K562 (cell line): ENCODE measurements around the gene SKIL. TPM values are rescaled to one million over a fixed set of nuclear protein-coding genes. Genes with fewer than 3 reads are reported as not detected.

Experiments used
- MAFG ChIP-seq: fragments of 450-650 bp; conservative IDR thresholded peaks from 2 replicates; pipeline ENCODE4 v1.6.1; 2016; ENCODE audit warnings: missing genetic modification characterization, missing compliant biosample characterization
- MCM5 ChIP-seq: fragments of 450-650 bp; IDR thresholded peaks from 2 replicates; pipeline ENCODE4 v1.6.1; 2016; ENCODE audit warnings: low read depth
- PML ChIP-seq: IDR thresholded peaks from 2 replicates; pipeline ENCODE4 v1.6.1; 2012; ENCODE audit warnings: low read length, inconsistent platforms
- RBM34 ChIP-seq: fragments of 200-400 bp; formaldehyde crosslinking; IDR thresholded peaks from 2 replicates; pipeline ENCODE4 v1.6.1; 2018; ENCODE audit warnings: low read length, borderline replicate concordance; ENCODE audit not compliant: insufficient read depth
- ZC3H8 ChIP-seq: fragments of 450-650 bp; IDR thresholded peaks from 2 replicates; pipeline ENCODE4 v1.6.1; 2017
- ZNF165 ChIP-seq: fragments of 250-450 bp; sonication (Bioruptor Pico); IDR thresholded peaks from 2 replicates; pipeline ENCODE4 v1.4.0; 2020; ENCODE audit warnings: borderline replicate concordance
- polyA plus RNA-seq, 8 experiments: library from polyadenylated mRNA; depleted of rRNA in 4 of 8; stranded (reverse) in 5 of 8; unstranded in 3 of 8; fragments of >200 nt; fragmentation: Nextera tagmentation in 2 of 8; fragmentation: Illumina TruSeq in 1 of 8; extraction: Ambion mirVana in 2 of 8; extraction: Trizol in 1 of 8; gene quantifications; 2 replicates each; pipeline versions ENCODE4 v1.2.1 to v1.2.3, GENCODE V29; 2011 to 2014; ENCODE audit warnings: inconsistent platforms in 1 of 8, missing spikeins in 1 of 8
- total RNA-seq, 7 experiments: library from RNA; depleted of rRNA in 6 of 7; stranded (reverse); fragments of >200 nt in 6 of 7; fragmentation: Illumina TruSeq in 2 of 7; extraction: Trizol in 2 of 7; gene quantifications; 2 replicates each; pipeline versions ENCODE4 v1.2.1 to v1.2.3, GENCODE V29; 2011 to 2021; ENCODE audit warnings: low replicate concordance in 1 of 7
- TF ChIP-seq, protein P1 (sequence below): sonication (generic); formaldehyde crosslinking; IDR thresholded peaks from 2 replicates; pipeline ENCODE4 v1.8.0; 2023; ENCODE audit warnings: mild to moderate bottlenecking, missing genetic modification reagents

Gene SKIL
- total and polyA plus RNA-seq, 9 of the 15 experiments (the other 6 are each of a cell fraction or from before 2014, with no cell fraction given) = 4.3 to 19.1 (median 9.7) TPM

DNA sequence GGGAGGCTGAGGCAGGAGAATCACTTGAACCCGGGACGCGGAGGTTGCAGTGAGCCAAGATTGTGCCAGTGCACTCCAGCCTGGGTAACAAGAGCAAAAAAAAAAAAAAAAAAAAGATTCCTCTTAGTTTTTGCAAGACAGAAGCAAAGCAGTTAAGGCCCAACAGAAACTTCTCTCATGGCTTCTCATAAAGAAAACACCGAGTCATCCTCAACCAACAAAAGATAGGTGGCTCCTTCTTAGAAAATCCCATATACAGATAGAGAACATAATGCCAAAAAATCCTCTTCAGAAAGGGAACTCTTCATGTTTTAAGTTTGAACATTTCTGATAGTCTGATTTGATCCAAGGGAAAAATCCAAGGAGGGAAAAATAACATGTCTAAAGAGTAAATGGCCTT is 12.5 kb upstream of the SKIL start (continued):
- TF ChIP-seq, protein P1, sequence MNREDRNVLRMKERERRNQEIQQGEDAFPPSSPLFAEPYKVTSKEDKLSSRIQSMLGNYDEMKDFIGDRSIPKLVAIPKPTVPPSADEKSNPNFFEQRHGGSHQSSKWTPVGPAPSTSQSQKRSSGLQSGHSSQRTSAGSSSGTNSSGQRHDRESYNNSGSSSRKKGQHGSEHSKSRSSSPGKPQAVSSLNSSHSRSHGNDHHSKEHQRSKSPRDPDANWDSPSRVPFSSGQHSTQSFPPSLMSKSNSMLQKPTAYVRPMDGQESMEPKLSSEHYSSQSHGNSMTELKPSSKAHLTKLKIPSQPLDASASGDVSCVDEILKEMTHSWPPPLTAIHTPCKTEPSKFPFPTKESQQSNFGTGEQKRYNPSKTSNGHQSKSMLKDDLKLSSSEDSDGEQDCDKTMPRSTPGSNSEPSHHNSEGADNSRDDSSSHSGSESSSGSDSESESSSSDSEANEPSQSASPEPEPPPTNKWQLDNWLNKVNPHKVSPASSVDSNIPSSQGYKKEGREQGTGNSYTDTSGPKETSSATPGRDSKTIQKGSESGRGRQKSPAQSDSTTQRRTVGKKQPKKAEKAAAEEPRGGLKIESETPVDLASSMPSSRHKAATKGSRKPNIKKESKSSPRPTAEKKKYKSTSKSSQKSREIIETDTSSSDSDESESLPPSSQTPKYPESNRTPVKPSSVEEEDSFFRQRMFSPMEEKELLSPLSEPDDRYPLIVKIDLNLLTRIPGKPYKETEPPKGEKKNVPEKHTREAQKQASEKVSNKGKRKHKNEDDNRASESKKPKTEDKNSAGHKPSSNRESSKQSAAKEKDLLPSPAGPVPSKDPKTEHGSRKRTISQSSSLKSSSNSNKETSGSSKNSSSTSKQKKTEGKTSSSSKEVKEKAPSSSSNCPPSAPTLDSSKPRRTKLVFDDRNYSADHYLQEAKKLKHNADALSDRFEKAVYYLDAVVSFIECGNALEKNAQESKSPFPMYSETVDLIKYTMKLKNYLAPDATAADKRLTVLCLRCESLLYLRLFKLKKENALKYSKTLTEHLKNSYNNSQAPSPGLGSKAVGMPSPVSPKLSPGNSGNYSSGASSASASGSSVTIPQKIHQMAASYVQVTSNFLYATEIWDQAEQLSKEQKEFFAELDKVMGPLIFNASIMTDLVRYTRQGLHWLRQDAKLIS (CRISPR knock-in tag) = no peak
- TF ChIP-seq MCM5 = no peak
- TF ChIP-seq PML = no peak
- TF ChIP-seq RBM34 = no peak
- peak; percentile 62 for TF ChIP-seq MAFG (tag)
- TF ChIP-seq ZNF165 (CRISPR knock-in tag) = no peak
- TF ChIP-seq ZC3H8 = no peak
- TF ChIP-seq, all 486 proteins: peak for 7
